OCI-LY7 (cell line): ENCODE results near the gene ESRRG. TPM values are rescaled to one million over a fixed set of nuclear protein-coding genes. Genes with fewer than 3 reads are reported as not detected.

Experiments used
- BruUV-seq: library from RNA; stranded (reverse); fragments of 400-500 nt; replicated peaks from 2 replicates; lab custom pipeline; 2021; lab: Mats Ljungman, UMichigan
- CTCF ChIA-PET: fragments of 300-600 bp; sonication (Branson Sonifier 250); formaldehyde crosslinking; loops from one replicate; lab custom pipeline; 2022; ENCODE audit warnings: antibody characterized with exemption; ENCODE audit not compliant: unreplicated experiment; lab: Charles Lee
- POLR2A ChIA-PET: fragments of 300-600 bp; sonication (Branson Sonifier 250); formaldehyde crosslinking; loops from one replicate; lab custom pipeline; 2022; ENCODE audit warnings: antibody characterized with exemption; lab: Charles Lee
- DNase-seq: peaks from one replicate; pipeline ENCODE4 v3.0.0-alpha.2; 2015; ENCODE audit warnings: low spot score
- H2AFZ ChIP-seq: fragments of 200-600 bp; sonication (generic), shearing (Covaris generic); 2 replicates; pipeline ENCODE4 v1.6.1; 2014; ENCODE audit warnings: mild to moderate bottlenecking, antibody characterized with exemption, low read length, moderate library complexity
- H3K27ac ChIP-seq: fragments of 200-600 bp; sonication (generic); 2 replicates; pipeline ENCODE4 v1.5.1; 2014; ENCODE audit warnings: mixed run types, low read depth, mild to moderate bottlenecking, moderate library complexity, low read length, inconsistent platforms; ENCODE audit not compliant: poor library complexity, severe bottlenecking
- H3K36me3 ChIP-seq: fragments of 200-600 bp; sonication (generic); 2 replicates; pipeline ENCODE4 v1.6.1; 2014; ENCODE audit warnings: mild to moderate bottlenecking, antibody characterized with exemption, low read length, moderate library complexity, mixed read lengths; ENCODE audit not compliant: insufficient read depth
- H3K4me1 ChIP-seq: fragments of 200-600 bp; sonication (generic); 2 replicates; pipeline ENCODE4 v1.5.1; 2014; ENCODE audit warnings: mild to moderate bottlenecking, low read length; ENCODE audit not compliant: insufficient read depth, poor library complexity, severe bottlenecking
- H3K4me2 ChIP-seq: fragments of 200-600 bp; sonication (generic); 2 replicates; pipeline ENCODE4 v1.6.1; 2014; ENCODE audit warnings: mild to moderate bottlenecking, low read length
- H3K4me3 ChIP-seq: fragments of 200-600 bp; sonication (generic); 2 replicates; pipeline ENCODE4 v1.5.1; 2014; ENCODE audit warnings: mild to moderate bottlenecking, low read depth, low read length; ENCODE audit not compliant: poor library complexity, severe bottlenecking
- H3K79me2 ChIP-seq: fragments of 200-600 bp; sonication (generic); 2 replicates; pipeline ENCODE4 v1.6.1; 2016; ENCODE audit warnings: low read depth, mild to moderate bottlenecking, low read length, moderate library complexity, mixed read lengths; ENCODE audit not compliant: insufficient read depth
- H3K9me2 ChIP-seq: fragments of 200-600 bp; sonication (generic); 2 replicates; pipeline ENCODE4 v1.6.1; 2016; ENCODE audit warnings: mild to moderate bottlenecking, low read length, mixed read lengths; ENCODE audit not compliant: insufficient read depth
- H3K9me3 ChIP-seq: fragments of 200-600 bp; sonication (generic); 2 replicates; pipeline ENCODE4 v1.6.1; 2014; ENCODE audit warnings: mild to moderate bottlenecking, mixed run types, low read length, mixed read lengths
- H4K20me1 ChIP-seq: fragments of 200-600 bp; sonication (generic); 2 replicates; pipeline ENCODE4 v1.6.1; 2014; ENCODE audit warnings: mild to moderate bottlenecking, antibody characterized with exemption, low read length, moderate library complexity, mixed read lengths; ENCODE audit not compliant: insufficient read depth
- EZH2phosphoT487 ChIP-seq: fragments of 200-600 bp; sonication (generic); IDR thresholded peaks from 2 replicates; pipeline ENCODE4 v1.6.1; 2018; ENCODE audit warnings: low read depth, borderline replicate concordance, mild to moderate bottlenecking, mixed run types, antibody characterized with exemption, low read length, moderate library complexity, mixed read lengths
- intact Hi-C: fragments of 100-400 bp; cut with micrococcal nuclease; formaldehyde crosslinking; loops from one replicate; pipeline ENCODE4 v1.10.0; 2022; ENCODE audit not compliant: unreplicated experiment
- total RNA-seq, 2 experiments: library from RNA; depleted of rRNA in 1 of 2; stranded (reverse); fragments of >200 nt in 1 of 2; shearing (Covaris generic) in 1 of 2; gene quantifications; 2 replicates each; pipeline ENCODE4 v1.2.3, GENCODE V29; 2014 to 2022
- TF ChIP-seq, protein P1 (sequence below): fragments of 200-600 bp; sonication (generic); conservative IDR thresholded peaks from 2 replicates; pipeline ENCODE4 v1.5.1; 2014; ENCODE audit warnings: mild to moderate bottlenecking, antibody characterized with exemption, low read length, moderate library complexity, mixed read lengths

The ESRRG gene
- total RNA-seq, 2 experiments from 2014 or later, result not detected

DNA sequence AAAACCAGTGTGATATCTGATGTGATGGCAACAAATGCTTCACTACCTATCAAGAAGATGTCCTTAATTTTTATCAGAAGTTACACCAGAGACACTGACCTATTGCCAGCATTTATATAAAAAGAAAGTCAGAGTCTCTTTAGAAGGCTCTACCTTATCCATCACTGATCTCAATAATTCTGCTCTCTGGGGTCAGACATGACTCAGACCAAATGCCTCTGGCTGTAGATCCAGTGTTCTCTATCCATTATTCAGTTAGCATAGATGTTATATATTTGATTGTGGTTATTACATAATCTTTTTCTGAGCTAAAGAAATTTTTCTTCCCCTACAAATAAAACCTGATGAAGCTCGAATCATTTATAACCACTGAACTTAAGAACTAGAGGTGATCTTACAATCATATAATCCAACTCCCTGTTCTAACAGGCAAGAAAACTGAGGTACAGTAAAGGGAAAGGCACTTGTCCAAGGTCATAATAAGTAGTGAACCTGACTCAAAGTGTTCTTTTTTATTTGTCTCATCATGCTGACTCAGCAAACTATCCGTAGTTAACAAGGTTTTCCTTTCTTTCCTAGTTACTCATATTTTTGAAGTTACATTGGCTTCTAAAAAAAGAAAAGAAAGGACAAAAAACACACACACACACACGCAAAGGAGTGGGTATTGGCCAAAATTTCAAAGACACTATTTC lies 43.6 kb upstream of the ESRRG start:
- Histone ChIP-seq H4K20me1 (no peaks in the 10 kb centered on the region), H3K79me2 (no peaks in the 10 kb centered on the region), H3K4me2 (no peak overlapping the region), H3K36me3 (no peaks in the 10 kb centered on the region), H3K27ac (no peak overlapping the region), H3K9me3 (no peaks in the 10 kb centered on the region), H3K9me2 (no peaks in the 10 kb centered on the region), H2AFZ (no peak overlapping the region), H3K4me1 (no peaks in the 10 kb centered on the region), H3K4me3 (no peak overlapping the region)
- CTCF ChIA-PET, result no interaction called here
- no peak for TF ChIP-seq EZH2phosphoT487
- TF ChIP-seq, protein P1, sequence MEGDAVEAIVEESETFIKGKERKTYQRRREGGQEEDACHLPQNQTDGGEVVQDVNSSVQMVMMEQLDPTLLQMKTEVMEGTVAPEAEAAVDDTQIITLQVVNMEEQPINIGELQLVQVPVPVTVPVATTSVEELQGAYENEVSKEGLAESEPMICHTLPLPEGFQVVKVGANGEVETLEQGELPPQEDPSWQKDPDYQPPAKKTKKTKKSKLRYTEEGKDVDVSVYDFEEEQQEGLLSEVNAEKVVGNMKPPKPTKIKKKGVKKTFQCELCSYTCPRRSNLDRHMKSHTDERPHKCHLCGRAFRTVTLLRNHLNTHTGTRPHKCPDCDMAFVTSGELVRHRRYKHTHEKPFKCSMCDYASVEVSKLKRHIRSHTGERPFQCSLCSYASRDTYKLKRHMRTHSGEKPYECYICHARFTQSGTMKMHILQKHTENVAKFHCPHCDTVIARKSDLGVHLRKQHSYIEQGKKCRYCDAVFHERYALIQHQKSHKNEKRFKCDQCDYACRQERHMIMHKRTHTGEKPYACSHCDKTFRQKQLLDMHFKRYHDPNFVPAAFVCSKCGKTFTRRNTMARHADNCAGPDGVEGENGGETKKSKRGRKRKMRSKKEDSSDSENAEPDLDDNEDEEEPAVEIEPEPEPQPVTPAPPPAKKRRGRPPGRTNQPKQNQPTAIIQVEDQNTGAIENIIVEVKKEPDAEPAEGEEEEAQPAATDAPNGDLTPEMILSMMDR, result no peak
- intact Hi-C loops, result no loop called here
- BruUV-seq, result no TSS peak
- POLR2A ChIA-PET, result interaction anchor here (0.7 kb wide), 1 partner anchor 218 kb away, joined by 3 read pairs; no protein-coding TSS in a partner anchor
- DNase-seq, result no peak

DNA sequence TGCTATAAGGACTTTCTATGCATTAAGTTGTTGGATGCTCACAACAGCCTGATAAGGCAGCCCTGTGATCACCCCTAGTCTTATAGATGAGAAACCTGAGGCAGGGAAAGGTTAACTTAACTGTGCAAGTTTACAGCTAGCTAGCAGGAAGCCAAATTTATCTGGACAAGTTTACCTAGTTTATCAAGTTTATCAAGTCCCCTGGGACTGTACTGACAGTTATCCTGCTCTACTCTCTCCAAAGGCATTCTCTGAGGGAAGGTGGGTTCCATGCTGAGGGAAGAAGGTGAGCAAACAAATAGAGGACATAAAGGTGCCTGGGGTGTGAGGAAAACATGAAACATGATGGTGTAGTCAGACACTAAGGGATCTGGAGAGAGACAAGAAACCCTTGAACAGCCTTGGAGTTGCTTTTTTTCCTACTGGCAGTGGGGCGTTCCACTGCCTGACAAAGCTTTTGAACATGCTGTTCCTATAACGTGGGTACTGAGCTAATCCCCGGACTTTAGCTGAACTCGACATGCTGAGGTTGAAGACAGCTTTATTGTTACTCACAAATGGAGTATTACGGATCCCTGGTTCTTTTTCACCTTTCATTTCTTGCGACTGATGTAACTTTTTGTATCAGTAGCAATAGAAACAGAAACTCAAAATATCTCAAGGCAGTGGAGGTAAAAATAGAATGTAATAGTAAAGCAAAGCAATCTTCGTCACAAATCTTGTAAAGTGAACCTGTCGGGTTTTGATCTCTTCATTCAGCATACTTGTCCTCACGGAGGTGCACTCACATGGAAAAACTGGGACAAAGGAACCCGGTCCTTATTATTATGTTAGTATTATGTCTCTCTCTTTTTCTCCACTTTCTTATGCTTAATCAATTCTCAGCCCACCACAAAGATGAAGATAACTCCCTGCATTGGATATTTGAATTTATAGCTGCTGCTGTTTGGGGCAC lies 42.4 kb upstream of the ESRRG start:
- H3K79me2 ChIP-seq, result no peaks in the 10 kb centered on the region
- TF ChIP-seq EZH2phosphoT487, result no peak
- TF ChIP-seq, protein P1, result no peak
- no peaks in the 10 kb centered on the region for H3K4me1 ChIP-seq
- POLR2A ChIA-PET, result interaction anchor here (0.6 to 1.0 kb wide), 3 partner anchors 14 to 217 kb away, joined by 3 read pairs; no protein-coding TSS in a partner anchor
- no peak overlapping the region for H3K27ac ChIP-seq
- BruUV-seq, result no TSS peak
- no peak for DNase-seq
- no peak overlapping the region for H3K4me2 ChIP-seq
- no peak overlapping the region for H3K4me3 ChIP-seq
- no peak overlapping the region for H2AFZ ChIP-seq
- H4K20me1 ChIP-seq, result no peaks in the 10 kb centered on the region
- intact Hi-C loops, result no loop called here
- no peaks in the 10 kb centered on the region for H3K36me3 ChIP-seq
- no peaks in the 10 kb centered on the region for H3K9me2 ChIP-seq
- CTCF ChIA-PET, result no interaction called here
- H3K9me3 ChIP-seq, result no peaks in the 10 kb centered on the region
